Lower leg skin (tissue), 3 donors: ENCODE measurements around the gene PTPRZ1.

Experiments used
- CTCF ChIP-seq, 3 donors: fragments of 450-650 bp; IDR thresholded peaks; one replicate each; pipeline ENCODE4 v1.5.1; 2016; ENCODE audit warnings: antibody characterized with exemption in 3 of 3, mild to moderate bottlenecking in 3 of 3, moderate library complexity in 2 of 3
- POLR2A ChIP-seq, 2 donors: fragments of 450-650 bp; IDR thresholded peaks; one replicate each; pipeline ENCODE4 v1.6.1; 2016 to 2017; ENCODE audit warnings: antibody characterized with exemption in 2 of 2, mild to moderate bottlenecking in 1 of 2, moderate library complexity in 1 of 2

GRCh38 chr7:122054393-122054792 is 181.4 kb downstream of the PTPRZ1 start:
- TF ChIP-seq CTCF (IDR thresholded peaks at IDR 0.05) (no peak), POLR2A (IDR thresholded peaks at IDR 0.05) (no peak)
